ENCODE measurements around the gene SLC35E2B.

SLC35E2B gene

DNA sequence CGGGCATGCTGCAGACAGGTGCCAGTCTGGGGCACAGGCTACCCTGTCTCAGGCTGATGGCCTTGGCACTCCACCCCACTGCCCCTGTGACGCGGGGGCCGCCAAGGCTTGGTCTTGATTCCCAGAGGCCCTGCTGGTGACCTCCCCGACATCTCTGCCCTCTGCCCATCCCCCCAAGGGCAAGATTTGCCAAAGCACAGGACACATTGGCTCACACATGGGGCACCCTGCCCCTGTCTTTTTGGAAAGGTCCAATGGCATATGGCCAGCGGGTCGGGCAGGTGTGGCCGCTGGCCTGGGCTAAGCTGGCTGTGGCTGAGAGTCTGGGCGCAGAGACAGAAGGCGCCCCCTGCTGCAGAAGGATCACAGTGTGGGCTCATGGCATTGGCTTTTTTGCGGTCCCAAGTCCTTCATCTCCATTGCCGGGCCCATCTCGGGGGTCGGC is 72.7 kb downstream of the SLC35E2B start:
- H3K4me3 ChIP-seq (ENCODE audit: low read length) = no peak overlapping the region
- TF ChIP-seq, protein P1, sequence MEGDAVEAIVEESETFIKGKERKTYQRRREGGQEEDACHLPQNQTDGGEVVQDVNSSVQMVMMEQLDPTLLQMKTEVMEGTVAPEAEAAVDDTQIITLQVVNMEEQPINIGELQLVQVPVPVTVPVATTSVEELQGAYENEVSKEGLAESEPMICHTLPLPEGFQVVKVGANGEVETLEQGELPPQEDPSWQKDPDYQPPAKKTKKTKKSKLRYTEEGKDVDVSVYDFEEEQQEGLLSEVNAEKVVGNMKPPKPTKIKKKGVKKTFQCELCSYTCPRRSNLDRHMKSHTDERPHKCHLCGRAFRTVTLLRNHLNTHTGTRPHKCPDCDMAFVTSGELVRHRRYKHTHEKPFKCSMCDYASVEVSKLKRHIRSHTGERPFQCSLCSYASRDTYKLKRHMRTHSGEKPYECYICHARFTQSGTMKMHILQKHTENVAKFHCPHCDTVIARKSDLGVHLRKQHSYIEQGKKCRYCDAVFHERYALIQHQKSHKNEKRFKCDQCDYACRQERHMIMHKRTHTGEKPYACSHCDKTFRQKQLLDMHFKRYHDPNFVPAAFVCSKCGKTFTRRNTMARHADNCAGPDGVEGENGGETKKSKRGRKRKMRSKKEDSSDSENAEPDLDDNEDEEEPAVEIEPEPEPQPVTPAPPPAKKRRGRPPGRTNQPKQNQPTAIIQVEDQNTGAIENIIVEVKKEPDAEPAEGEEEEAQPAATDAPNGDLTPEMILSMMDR (conservative IDR thresholded peaks at IDR 0.05; ENCODE audit: low read depth, low read length) = peak; percentile 35
- DNase-seq (ENCODE audit: low read depth) = no peak

DNA sequence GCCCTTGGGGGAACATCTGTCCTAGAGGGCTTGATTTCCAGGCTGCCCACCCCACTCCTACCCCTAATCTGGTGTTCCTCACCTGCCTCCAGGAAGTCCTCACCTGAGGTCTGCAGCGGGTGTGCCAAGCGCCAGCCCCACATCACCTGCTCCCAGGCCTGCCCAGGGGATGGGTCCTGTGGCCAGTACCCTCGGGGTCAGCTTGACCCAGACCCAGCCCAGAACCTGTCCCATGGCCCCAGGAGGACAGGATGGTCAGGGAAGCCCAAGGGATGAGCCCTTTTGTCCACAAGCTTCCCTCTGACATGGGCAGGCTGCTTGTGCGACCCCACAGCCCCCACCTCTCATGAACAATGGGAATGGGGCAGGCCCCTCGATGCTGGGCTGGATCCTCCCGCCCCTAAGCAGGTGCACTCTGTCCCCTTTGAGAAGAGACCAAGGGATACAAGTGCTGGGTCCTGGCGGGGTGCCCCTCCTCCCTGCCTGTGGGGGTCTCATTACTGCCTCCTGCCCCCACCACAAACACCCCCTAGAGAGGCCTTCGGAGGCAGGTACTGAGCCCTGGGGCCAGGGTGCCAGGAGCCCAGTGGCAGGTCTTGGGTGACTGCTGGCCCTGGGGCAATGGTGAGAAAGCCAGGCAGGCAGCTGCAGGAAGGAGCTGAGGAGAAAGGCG is 74.1 kb downstream of the SLC35E2B start:
- H3K4me3 ChIP-seq (ENCODE audit: low read length) = no peak overlapping the region
- DNase-seq (ENCODE audit: low read depth) = no peak
- TF ChIP-seq, protein P1 (conservative IDR thresholded peaks at IDR 0.05; ENCODE audit: low read depth, low read length) = no peak

DNA sequence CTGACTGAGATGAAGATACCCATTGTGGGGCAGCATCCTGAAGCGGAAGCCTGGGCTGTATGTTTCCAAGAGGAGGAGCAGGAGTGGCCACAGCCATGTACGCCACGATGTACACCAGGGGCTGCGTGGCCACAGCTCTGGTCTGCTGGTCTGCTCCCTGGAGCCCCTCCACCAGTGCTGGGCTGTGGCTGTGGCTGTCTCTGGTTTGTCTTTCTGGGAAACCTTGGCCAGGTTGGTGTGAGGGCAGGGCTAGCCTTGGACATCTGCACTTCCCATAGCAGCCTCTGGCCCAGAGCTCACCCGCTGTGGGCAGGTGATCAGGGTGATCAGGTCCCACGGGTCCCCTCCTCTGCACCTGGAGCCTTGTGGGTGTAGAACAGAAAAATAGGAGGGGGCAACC is 74.7 kb downstream of the SLC35E2B start:
- no peak for DNase-seq (ENCODE audit: low read depth)
- TF ChIP-seq, protein P1 (conservative IDR thresholded peaks at IDR 0.05; ENCODE audit: low read depth, low read length) = no peak
- H3K4me3 ChIP-seq (ENCODE audit: low read length) = no peak overlapping the region

DNA sequence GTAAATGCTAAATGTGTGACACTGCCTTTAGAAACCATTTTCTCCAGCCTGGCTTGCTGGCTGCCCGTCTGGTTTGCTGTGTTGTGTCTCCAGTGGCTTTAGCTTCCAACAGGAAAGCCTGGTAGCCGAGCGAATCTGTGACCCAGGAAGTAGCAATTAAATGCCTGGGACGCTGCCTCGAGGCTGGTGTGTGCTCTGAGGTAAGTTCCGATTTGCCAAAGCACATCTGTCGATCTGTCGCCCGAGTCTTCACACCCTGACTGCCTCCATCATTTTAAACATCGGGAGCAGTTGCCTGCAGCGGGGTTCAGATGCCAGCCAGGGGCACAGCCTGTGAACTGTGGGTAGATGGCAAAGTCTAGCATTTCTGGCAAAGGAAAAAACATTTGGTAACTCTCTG is 75.1 kb downstream of the SLC35E2B start:
- TF ChIP-seq, protein P1 (conservative IDR thresholded peaks at IDR 0.05; ENCODE audit: low read depth, low read length) = no peak
- H3K4me3 ChIP-seq (ENCODE audit: low read length) = no peak overlapping the region
- DNase-seq (ENCODE audit: low read depth) = no peak

DNA sequence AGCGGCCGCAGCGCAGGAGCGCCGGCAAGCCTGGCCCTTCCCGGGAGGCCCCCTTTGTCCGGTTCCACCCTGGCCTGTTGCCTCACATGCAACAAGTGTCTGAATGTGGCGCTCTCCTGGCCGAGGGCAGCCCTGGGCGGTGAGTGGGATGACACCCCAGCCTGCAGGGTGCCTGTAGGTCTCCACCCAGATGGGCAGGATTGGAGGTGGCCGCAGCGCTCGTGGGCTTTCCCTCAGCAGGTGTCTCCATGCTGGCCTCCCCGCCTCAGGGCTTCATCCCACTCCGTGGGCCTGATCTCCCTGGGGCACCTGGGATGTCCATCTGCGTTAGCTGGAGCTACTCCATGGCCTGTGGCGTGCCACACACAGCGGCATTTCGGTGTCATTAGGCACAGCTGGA is 75.8 kb downstream of the SLC35E2B start:
- no peak for DNase-seq (ENCODE audit: low read depth)
- peak overlapping the region; percentile 63 for H3K4me3 ChIP-seq (ENCODE audit: low read length)
- TF ChIP-seq, protein P1 (conservative IDR thresholded peaks at IDR 0.05; ENCODE audit: low read depth, low read length) = no peak

DNA sequence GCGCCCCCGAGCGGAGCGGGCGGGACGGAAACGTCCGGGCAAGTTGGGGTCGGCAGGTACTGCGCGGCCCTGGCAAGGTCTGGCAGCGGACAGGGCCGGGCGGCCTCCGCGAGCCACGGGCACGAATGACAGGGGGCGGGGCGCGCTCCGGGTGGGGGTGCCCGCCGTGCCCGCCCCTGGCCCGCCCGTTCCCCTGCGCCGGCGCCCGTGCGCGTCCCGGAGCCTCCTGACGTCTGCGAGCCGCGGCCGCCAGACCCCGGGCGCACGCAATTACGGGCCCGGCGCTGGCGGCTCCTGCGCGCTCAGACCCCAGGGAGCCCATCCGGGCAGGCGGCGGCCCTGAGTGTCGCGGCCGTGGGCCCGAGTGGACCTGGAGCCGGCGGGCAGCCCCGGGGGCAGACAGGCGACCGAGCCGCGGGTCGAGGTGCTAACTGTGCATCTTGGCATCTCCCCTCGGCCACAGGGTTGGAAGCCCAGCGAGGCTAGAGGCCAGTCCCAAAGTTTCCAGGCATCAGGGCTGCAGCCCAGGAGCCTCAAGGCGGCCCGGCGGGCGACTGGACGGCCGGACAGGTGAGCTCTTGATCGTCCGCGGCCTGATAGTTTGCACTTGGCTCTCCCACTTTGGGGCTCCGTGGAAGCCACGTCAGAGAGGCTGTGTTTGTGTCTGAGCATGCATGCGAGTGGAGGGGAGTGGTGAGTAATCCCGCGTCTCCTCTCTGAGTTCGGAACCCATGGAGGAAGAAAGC is 76.4 kb downstream of the SLC35E2B start:
- TF ChIP-seq, protein P1 (conservative IDR thresholded peaks at IDR 0.05; ENCODE audit: low read depth, low read length) = no peak
- DNase-seq (ENCODE audit: low read depth) = no peak
- peak overlapping the region; percentile 63 for H3K4me3 ChIP-seq (ENCODE audit: low read length)

Measured in retinal pigment epithelial cell (primary cell).